NCI-H2227 (cell line): ENCODE data around the gene CCDC171.
"Not testable (repeated sequence)": the region's sequence is repeated elsewhere in the genome, so short reads cannot be mapped to it uniquely, and the experiment has no call there.

Experiments used
- DNase-seq: peaks from one replicate; lab custom pipeline; 2025; ENCODE audit not compliant: unreplicated experiment; lab: John Stamatoyannopoulos, UW

CCDC171 gene

GRCh38 chr9:15552636-15553527 lies at the start of gene CCDC171:
Gene CCDC171 (plus strand): TSS chr9:15553043. CDS start chr9:15564089, 11,046 bp downstream.
- peak; percentile 97 for DNase-seq

- DNase-seq, result no peak
Observed at GRCh38 chr9:15505921-15506320, 46.9 kb upstream of the CCDC171 start.

- DNase-seq, result peak; percentile 73
Observed at GRCh38 chr9:15509931-15510788, 42.7 kb upstream of the CCDC171 start.

- DNase-seq, result peak; percentile 93
Observed at GRCh38 chr9:15510789-15511575, 41.9 kb upstream of the CCDC171 start, which contains the start of gene PSIP1. Gene PSIP1 (minus strand): TSS chr9:15510970. CDS start chr9:15510188, 782 bp downstream.

- no peak for DNase-seq
Observed at GRCh38 chr9:15512204-15512603, 40.6 kb upstream of the CCDC171 start.

- no peak for DNase-seq
Observed at GRCh38 chr9:15512889-15513288, 40.0 kb upstream of the CCDC171 start.

GRCh38 chr9:15513335-15513734 lies 39.5 kb upstream of the CCDC171 start:
- DNase-seq, result peak; percentile 37

GRCh38 chr9:15519831-15520230 lies 33.0 kb upstream of the CCDC171 start:
- no peak for DNase-seq

- DNase-seq, result no peak
Observed at GRCh38 chr9:15521254-15521653, 31.6 kb upstream of the CCDC171 start.

GRCh38 chr9:15522130-15522755 lies 30.6 kb upstream of the CCDC171 start:
- no peak for DNase-seq

- DNase-seq, result no peak
Observed at GRCh38 chr9:15524845-15525455, 27.9 kb upstream of the CCDC171 start.

- DNase-seq, result no peak
Observed at GRCh38 chr9:15525958-15526357, 26.9 kb upstream of the CCDC171 start.

- not testable (repeated sequence) for DNase-seq
Observed at GRCh38 chr9:15527035-15527434, 25.8 kb upstream of the CCDC171 start.

- DNase-seq, result no peak
Observed at GRCh38 chr9:15529566-15530324, 23.1 kb upstream of the CCDC171 start.

- no peak for DNase-seq
Observed at GRCh38 chr9:15531380-15531779, 21.5 kb upstream of the CCDC171 start.

GRCh38 chr9:15541872-15542271 lies 11.0 kb upstream of the CCDC171 start:
- DNase-seq, result no peak

GRCh38 chr9:15542624-15543023 lies 10.2 kb upstream of the CCDC171 start:
- DNase-seq, result no peak

GRCh38 chr9:15543047-15543813 lies 9.6 kb upstream of the CCDC171 start:
- DNase-seq, result no peak

- no peak for DNase-seq
Observed at GRCh38 chr9:15549611-15550010, 3.2 kb upstream of the CCDC171 start.
